GM12878 (cell line): ENCODE measurements around the gene PDGFC.

Experiments used
- CHD2 ChIP-seq: IDR thresholded peaks from 2 replicates; pipeline ENCODE4 v1.6.1; 2011; ENCODE audit warnings: low read depth, low read length, improper control_type of control experiment, borderline replicate concordance
- EZH2 ChIP-seq: IDR thresholded peaks from 2 replicates; pipeline ENCODE4 v1.6.1; 2012; ENCODE audit warnings: low read depth, mild to moderate bottlenecking, control low read depth, inconsistent platforms, low read length, borderline replicate concordance; ENCODE audit not compliant: control insufficient read depth
- FOXM1 ChIP-seq: IDR thresholded peaks from 2 replicates; pipeline ENCODE4 v1.6.1; 2012; ENCODE audit warnings: low read depth, mild to moderate bottlenecking, inconsistent platforms, low read length, moderate library complexity
- JUND ChIP-seq: IDR thresholded peaks from 2 replicates; pipeline ENCODE4 v1.6.1; 2012; ENCODE audit warnings: low read depth, mild to moderate bottlenecking, low read length, improper control_type of control experiment, moderate library complexity
- MTA3 ChIP-seq: IDR thresholded peaks from 2 replicates; pipeline ENCODE4 v1.6.1; 2012; ENCODE audit warnings: low read length, inconsistent platforms, borderline replicate concordance
- NFYB ChIP-seq: IDR thresholded peaks from 2 replicates; pipeline ENCODE4 v1.6.1; 2011; ENCODE audit warnings: low read depth, mild to moderate bottlenecking, low read length, improper control_type of control experiment, moderate library complexity; ENCODE audit not compliant: insufficient read depth
- NR2C2 ChIP-seq: IDR thresholded peaks from 2 replicates; pipeline ENCODE4 v1.6.1; 2011; ENCODE audit warnings: borderline replicate concordance, low read depth; ENCODE audit not compliant: control insufficient read depth, insufficient read length
- POLR2AphosphoS2 ChIP-seq: IDR thresholded peaks from 2 replicates; pipeline ENCODE4 v1.6.1; 2011; ENCODE audit warnings: low read depth, mild to moderate bottlenecking, low read length, improper control_type of control experiment, moderate library complexity
- POLR2AphosphoS5 ChIP-seq: IDR thresholded peaks from 2 replicates; pipeline ENCODE4 v1.6.1; 2011; ENCODE audit warnings: mild to moderate bottlenecking, low read length, inconsistent platforms
- TAF1 ChIP-seq: IDR thresholded peaks from 2 replicates; pipeline ENCODE4 v1.6.1; 2011; ENCODE audit warnings: mild to moderate bottlenecking, low read depth, low read length, borderline replicate concordance
- YBX1 ChIP-seq: fragments of 450-650 bp; IDR thresholded peaks from 2 replicates; pipeline ENCODE4 v1.6.1; 2016; ENCODE audit warnings: antibody characterized with exemption
- TF ChIP-seq, protein P1 (sequence below): fragments of 450-650 bp; IDR thresholded peaks from 2 replicates; pipeline ENCODE4 v1.6.1; 2018; ENCODE audit warnings: mild to moderate bottlenecking, low read depth, moderate library complexity; ENCODE audit not compliant: partially characterized antibody
- TF ChIP-seq, protein P2 (sequence below), 3 experiments: IDR thresholded peaks in 2 of 3; conservative IDR thresholded peaks in 1 of 3; 2 replicates each; pipeline ENCODE4 v1.5.1; 2011; ENCODE audit warnings: low read depth in 3 of 3, low read length in 3 of 3, mild to moderate bottlenecking in 3 of 3, control low read depth in 2 of 3, moderate library complexity in 2 of 3, inconsistent platforms in 1 of 3, mixed read lengths in 1 of 3; ENCODE audit not compliant: control insufficient read depth in 2 of 3, insufficient read depth in 1 of 3; ENCODE audit errors: extremely low read depth in 1 of 3
- TF ChIP-seq, protein P3 (sequence below): IDR thresholded peaks from 2 replicates; pipeline ENCODE4 v1.6.1; 2012; ENCODE audit warnings: low read depth, low read length, improper control_type of control experiment

DNA sequence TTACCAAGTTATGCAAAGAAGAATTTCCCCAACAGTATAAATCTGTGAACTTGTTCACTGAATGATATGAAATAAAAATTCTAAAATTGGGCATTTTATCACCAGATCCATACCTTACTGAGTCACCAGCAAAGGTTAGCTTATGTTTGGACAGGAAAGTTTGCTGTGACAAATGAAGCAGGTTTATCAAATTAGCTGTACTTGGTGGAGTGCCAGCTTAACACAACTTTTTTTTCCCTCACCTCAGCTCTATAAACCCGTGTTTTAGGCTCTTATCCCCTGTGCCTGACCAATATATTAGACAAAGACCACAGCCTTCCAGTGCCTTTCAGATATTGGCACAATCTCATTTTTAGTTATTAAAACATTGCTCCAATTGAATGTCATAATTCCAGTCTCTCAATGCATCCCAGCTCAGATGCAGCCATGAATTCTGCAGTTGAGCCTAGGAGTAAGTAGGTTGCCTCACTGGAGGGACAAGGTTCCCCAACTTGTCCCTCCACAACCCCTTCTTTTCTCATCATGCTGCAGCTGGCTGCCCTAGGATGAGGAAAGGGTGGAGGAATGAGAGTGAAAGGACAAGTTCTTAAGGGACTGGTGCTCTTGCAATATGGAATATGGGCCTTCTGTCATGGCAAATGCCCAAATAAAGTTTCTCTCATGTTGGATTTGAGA lies 27.0 kb upstream of the PDGFC start:
- no peak for TF ChIP-seq JUND
- TF ChIP-seq CHD2 = no peak
- TF ChIP-seq FOXM1 = no peak
- TF ChIP-seq, protein P1, sequence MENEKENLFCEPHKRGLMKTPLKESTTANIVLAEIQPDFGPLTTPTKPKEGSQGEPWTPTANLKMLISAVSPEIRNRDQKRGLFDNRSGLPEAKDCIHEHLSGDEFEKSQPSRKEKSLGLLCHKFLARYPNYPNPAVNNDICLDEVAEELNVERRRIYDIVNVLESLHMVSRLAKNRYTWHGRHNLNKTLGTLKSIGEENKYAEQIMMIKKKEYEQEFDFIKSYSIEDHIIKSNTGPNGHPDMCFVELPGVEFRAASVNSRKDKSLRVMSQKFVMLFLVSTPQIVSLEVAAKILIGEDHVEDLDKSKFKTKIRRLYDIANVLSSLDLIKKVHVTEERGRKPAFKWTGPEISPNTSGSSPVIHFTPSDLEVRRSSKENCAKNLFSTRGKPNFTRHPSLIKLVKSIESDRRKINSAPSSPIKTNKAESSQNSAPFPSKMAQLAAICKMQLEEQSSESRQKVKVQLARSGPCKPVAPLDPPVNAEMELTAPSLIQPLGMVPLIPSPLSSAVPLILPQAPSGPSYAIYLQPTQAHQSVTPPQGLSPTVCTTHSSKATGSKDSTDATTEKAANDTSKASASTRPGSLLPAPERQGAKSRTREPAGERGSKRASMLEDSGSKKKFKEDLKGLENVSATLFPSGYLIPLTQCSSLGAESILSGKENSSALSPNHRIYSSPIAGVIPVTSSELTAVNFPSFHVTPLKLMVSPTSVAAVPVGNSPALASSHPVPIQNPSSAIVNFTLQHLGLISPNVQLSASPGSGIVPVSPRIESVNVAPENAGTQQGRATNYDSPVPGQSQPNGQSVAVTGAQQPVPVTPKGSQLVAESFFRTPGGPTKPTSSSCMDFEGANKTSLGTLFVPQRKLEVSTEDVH = no peak
- TF ChIP-seq EZH2 = no peak
- TF ChIP-seq, protein P2, sequence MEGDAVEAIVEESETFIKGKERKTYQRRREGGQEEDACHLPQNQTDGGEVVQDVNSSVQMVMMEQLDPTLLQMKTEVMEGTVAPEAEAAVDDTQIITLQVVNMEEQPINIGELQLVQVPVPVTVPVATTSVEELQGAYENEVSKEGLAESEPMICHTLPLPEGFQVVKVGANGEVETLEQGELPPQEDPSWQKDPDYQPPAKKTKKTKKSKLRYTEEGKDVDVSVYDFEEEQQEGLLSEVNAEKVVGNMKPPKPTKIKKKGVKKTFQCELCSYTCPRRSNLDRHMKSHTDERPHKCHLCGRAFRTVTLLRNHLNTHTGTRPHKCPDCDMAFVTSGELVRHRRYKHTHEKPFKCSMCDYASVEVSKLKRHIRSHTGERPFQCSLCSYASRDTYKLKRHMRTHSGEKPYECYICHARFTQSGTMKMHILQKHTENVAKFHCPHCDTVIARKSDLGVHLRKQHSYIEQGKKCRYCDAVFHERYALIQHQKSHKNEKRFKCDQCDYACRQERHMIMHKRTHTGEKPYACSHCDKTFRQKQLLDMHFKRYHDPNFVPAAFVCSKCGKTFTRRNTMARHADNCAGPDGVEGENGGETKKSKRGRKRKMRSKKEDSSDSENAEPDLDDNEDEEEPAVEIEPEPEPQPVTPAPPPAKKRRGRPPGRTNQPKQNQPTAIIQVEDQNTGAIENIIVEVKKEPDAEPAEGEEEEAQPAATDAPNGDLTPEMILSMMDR (IDR thresholded peaks at IDR 0.05 in 2 of 3, conservative IDR thresholded peaks at IDR 0.05 in 1 of 3; ENCODE audit: control insufficient read depth in 2 of 3, extremely low read depth in 1 of 3, insufficient read depth in 1 of 3, low read depth in 3 of 3, low read length in 3 of 3) = no peak
- TF ChIP-seq TAF1 = no peak
- TF ChIP-seq POLR2AphosphoS5 = no peak
- no peak for TF ChIP-seq NFYB
- TF ChIP-seq NR2C2 = no peak
- TF ChIP-seq MTA3 = no peak
- TF ChIP-seq, protein P3, sequence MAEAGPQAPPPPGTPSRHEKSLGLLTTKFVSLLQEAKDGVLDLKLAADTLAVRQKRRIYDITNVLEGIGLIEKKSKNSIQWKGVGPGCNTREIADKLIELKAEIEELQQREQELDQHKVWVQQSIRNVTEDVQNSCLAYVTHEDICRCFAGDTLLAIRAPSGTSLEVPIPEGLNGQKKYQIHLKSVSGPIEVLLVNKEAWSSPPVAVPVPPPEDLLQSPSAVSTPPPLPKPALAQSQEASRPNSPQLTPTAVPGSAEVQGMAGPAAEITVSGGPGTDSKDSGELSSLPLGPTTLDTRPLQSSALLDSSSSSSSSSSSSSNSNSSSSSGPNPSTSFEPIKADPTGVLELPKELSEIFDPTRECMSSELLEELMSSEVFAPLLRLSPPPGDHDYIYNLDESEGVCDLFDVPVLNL = no peak
- TF ChIP-seq YBX1 = no peak
- TF ChIP-seq POLR2AphosphoS2 = no peak
